ENCODE results near the gene LIPC. TPM values are rescaled to one million over a fixed set of nuclear protein-coding genes. Genes with fewer than 3 reads are reported as not detected.

The LIPC gene
- polyA plus RNA-seq, 1 donor (not counting 4 experiments of a cell fraction or from before 2014, with no cell fraction given) = not detected

DNA sequence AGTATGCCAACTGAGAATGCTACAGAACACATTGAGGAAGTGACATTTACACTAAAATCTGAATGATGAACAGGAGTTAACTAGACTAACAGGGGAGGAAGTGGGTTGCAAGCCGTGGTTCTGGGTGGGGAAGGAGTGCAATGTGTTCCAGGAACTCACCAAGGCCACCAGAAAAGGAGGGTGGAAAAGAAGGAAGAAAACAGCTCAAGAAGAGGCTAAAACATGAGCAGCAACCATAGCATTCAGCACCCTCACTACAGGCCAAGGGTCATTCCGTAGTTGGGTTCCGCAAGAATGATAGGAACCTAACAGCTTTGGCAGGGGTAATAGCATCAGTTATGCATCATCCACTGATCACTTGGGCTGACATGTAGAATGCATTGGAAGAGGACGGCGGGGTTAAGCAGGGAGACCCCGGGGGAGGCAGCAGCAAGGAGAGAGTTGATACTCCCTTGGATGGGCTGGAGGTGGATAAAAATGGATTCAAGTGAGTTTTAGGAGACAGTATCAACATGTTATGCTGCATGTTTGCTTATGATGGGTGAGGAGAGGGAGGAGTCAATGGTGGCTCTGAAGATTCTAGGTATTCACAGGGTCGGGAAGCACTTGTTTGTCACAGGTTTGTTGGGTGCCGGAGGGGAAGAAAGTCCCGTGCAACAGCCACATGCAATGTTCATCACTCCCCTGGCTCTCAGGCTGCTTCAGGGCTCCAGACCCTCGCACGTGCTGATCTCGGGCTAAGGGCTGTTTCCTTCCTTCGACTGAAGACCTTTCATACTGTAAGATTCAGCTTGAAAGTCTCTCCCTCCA is 53.2 kb downstream of the LIPC start:
- Histone ChIP-seq H3K27me3 (ENCODE audit: control insufficient read depth, extremely low read depth, insufficient read depth, low read length) (no peaks in the 10 kb centered on the region), H4K20me1 (ENCODE audit: control insufficient read depth, extremely low read depth, insufficient read depth, low read length) (no peaks in the 10 kb centered on the region), H3K9me3 (ENCODE audit: control insufficient read depth, low read depth, low read length) (peaks cover 3% of the 10 kb centered on the region), H3K4me3 (ENCODE audit: control insufficient read depth in 2 of 3, extremely low read depth in 1 of 3, insufficient read depth in 2 of 3, low read depth in 1 of 3, low read length in 3 of 3) (no peak overlapping the region), H3K9ac (ENCODE audit: control insufficient read depth, extremely low read depth, insufficient read depth, low read length) (no peak overlapping the region), H3K36me3 (ENCODE audit: control insufficient read depth in 2 of 2, extremely low read depth in 1 of 2, insufficient read depth in 2 of 2, low read length in 2 of 2) (no peaks in the 10 kb centered on the region), H3K79me2 (ENCODE audit: control insufficient read depth, insufficient read depth, low read length) (no peaks in the 10 kb centered on the region), H3K4me2 (ENCODE audit: control insufficient read depth, extremely low read depth, insufficient read depth, low read depth, low read length) (no peak overlapping the region), H3K27ac (ENCODE audit: control insufficient read depth, insufficient read depth, low read length) (no peak overlapping the region), H3K9me1 (ENCODE audit: control insufficient read depth, extremely low read depth, insufficient read depth, low read length) (no peaks in the 10 kb centered on the region), H3K4me1 (ENCODE audit: control insufficient read depth, extremely low read depth, insufficient read depth, low read length) (no peaks in the 10 kb centered on the region), H2AFZ (ENCODE audit: control insufficient read depth, low read length) (no peak overlapping the region)
- dilution Hi-C loops (cut with MboI; ENCODE audit: extremely low pct_ligation_motif_present, low sequenced_read_pairs) = no loop called here
- FAIRE-seq (no peak), DNase-seq (ENCODE audit: low read depth, low spot score) (no peak)
- no peak for TF ChIP-seq EZH2 (IDR thresholded peaks at IDR 0.05; ENCODE audit: low read length)
- TF ChIP-seq, protein P1, sequence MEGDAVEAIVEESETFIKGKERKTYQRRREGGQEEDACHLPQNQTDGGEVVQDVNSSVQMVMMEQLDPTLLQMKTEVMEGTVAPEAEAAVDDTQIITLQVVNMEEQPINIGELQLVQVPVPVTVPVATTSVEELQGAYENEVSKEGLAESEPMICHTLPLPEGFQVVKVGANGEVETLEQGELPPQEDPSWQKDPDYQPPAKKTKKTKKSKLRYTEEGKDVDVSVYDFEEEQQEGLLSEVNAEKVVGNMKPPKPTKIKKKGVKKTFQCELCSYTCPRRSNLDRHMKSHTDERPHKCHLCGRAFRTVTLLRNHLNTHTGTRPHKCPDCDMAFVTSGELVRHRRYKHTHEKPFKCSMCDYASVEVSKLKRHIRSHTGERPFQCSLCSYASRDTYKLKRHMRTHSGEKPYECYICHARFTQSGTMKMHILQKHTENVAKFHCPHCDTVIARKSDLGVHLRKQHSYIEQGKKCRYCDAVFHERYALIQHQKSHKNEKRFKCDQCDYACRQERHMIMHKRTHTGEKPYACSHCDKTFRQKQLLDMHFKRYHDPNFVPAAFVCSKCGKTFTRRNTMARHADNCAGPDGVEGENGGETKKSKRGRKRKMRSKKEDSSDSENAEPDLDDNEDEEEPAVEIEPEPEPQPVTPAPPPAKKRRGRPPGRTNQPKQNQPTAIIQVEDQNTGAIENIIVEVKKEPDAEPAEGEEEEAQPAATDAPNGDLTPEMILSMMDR (optimal IDR thresholded peaks at IDR 0.05 in 1 of 3, IDR thresholded peaks at IDR 0.05 in 1 of 3, conservative IDR thresholded peaks at IDR 0.05 in 1 of 3; ENCODE audit: extremely low read depth in 1 of 3, insufficient read depth in 2 of 3, low read length in 3 of 3) = no peak

DNA sequence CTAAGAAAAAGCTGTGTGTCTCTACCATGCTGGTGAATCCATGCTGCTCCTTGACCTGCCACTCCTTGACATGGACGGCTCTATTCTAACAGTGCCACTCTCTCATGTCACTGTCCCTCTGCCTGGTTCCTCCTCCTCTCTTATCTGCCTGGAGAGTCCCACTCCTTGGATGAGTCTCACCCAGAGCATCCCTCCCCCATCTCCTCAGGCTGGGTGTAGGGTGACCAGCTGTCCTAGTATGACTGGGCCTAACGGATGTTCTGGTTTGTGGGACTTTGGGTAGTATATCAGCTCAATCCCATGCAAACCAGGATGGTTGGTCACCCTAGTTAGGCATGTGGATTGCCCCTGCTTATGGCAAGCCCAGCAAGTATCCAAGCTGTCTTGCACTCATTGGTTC is 54.3 kb downstream of the LIPC start:
- H3K36me3 ChIP-seq (ENCODE audit: control insufficient read depth in 2 of 2, extremely low read depth in 1 of 2, insufficient read depth in 2 of 2, low read length in 2 of 2) = no peaks in the 10 kb centered on the region
- TF ChIP-seq, protein P1 (optimal IDR thresholded peaks at IDR 0.05 in 1 of 3, IDR thresholded peaks at IDR 0.05 in 1 of 3, conservative IDR thresholded peaks at IDR 0.05 in 1 of 3; ENCODE audit: extremely low read depth in 1 of 3, insufficient read depth in 2 of 3, low read length in 3 of 3) = no peak
- TF ChIP-seq EZH2 (IDR thresholded peaks at IDR 0.05; ENCODE audit: low read length) = no peak
- DNase-seq (ENCODE audit: low read depth, low spot score) = no peak
- H2AFZ ChIP-seq (ENCODE audit: control insufficient read depth, low read length) = no peak overlapping the region
- H3K27ac ChIP-seq (ENCODE audit: control insufficient read depth, insufficient read depth, low read length) = no peak overlapping the region
- H3K9me3 ChIP-seq (ENCODE audit: control insufficient read depth, low read depth, low read length) = peaks cover 3% of the 10 kb centered on the region
- no peaks in the 10 kb centered on the region for H3K4me1 ChIP-seq (ENCODE audit: control insufficient read depth, extremely low read depth, insufficient read depth, low read length)
- H3K27me3 ChIP-seq (ENCODE audit: control insufficient read depth, extremely low read depth, insufficient read depth, low read length) = no peaks in the 10 kb centered on the region
- H3K79me2 ChIP-seq (ENCODE audit: control insufficient read depth, insufficient read depth, low read length) = no peaks in the 10 kb centered on the region
- H3K4me2 ChIP-seq (ENCODE audit: control insufficient read depth, extremely low read depth, insufficient read depth, low read depth, low read length) = no peak overlapping the region
- H3K9me1 ChIP-seq (ENCODE audit: control insufficient read depth, extremely low read depth, insufficient read depth, low read length) = no peaks in the 10 kb centered on the region
- dilution Hi-C loops (cut with MboI; ENCODE audit: extremely low pct_ligation_motif_present, low sequenced_read_pairs) = no loop called here
- no peak overlapping the region for H3K9ac ChIP-seq (ENCODE audit: control insufficient read depth, extremely low read depth, insufficient read depth, low read length)
- no peak overlapping the region for H3K4me3 ChIP-seq (ENCODE audit: control insufficient read depth in 2 of 3, extremely low read depth in 1 of 3, insufficient read depth in 2 of 3, low read depth in 1 of 3, low read length in 3 of 3)
- no peak for FAIRE-seq
- no peaks in the 10 kb centered on the region for H4K20me1 ChIP-seq (ENCODE audit: control insufficient read depth, extremely low read depth, insufficient read depth, low read length)
